SJSA1 (cell line): Measurements from ENCODE around the gene PKIG. TPM values are rescaled to one million over a fixed set of nuclear protein-coding genes. Genes with fewer than 3 reads are reported as not detected.

Source experiments
- DNase-seq, 2 experiments: peaks; one replicate each; pipeline ENCODE4 v3.0.0-alpha.2; 2015 to 2020; ENCODE audit warnings: low spot score in 2 of 2, low read depth in 1 of 2
- H3K27ac ChIP-seq: fragments of 250-450 bp; sonication (Bioruptor Pico); 2 replicates; pipeline ENCODE4 v1.5.1; 2020; ENCODE audit warnings: mild to moderate bottlenecking, moderate library complexity
- H3K27me3 ChIP-seq: fragments of 250-450 bp; sonication (Bioruptor Pico); replicated peaks from 2 replicates; pipeline ENCODE4 v1.5.1; 2020; ENCODE audit warnings: mild to moderate bottlenecking, moderate library complexity
- H3K36me3 ChIP-seq: fragments of 250-450 bp; sonication (Bioruptor Pico); 2 replicates; pipeline ENCODE4 v1.5.1; 2020; ENCODE audit warnings: mild to moderate bottlenecking
- H3K4me1 ChIP-seq: fragments of 250-450 bp; sonication (Bioruptor Pico); replicated peaks from 2 replicates; pipeline ENCODE4 v1.6.1; 2021; ENCODE audit warnings: mild to moderate bottlenecking
- H3K4me3 ChIP-seq: fragments of 250-450 bp; sonication (Bioruptor Pico); 2 replicates; pipeline ENCODE4 v1.5.1; 2020; ENCODE audit warnings: mild to moderate bottlenecking
- H3K9me3 ChIP-seq: fragments of 250-450 bp; sonication (Bioruptor Pico); replicated peaks from 2 replicates; pipeline ENCODE4 v1.5.1; 2020; ENCODE audit warnings: mild to moderate bottlenecking
- total RNA-seq: library from RNA; depleted of rRNA; stranded (reverse); fragments of >200 nt; shearing (Covaris generic); gene quantifications from 2 replicates; pipeline ENCODE4 v1.2.3, GENCODE V29; 2014

PKIG gene
- total RNA-seq, 1 experiment from 2014 or later, result 54.6 TPM

DNA sequence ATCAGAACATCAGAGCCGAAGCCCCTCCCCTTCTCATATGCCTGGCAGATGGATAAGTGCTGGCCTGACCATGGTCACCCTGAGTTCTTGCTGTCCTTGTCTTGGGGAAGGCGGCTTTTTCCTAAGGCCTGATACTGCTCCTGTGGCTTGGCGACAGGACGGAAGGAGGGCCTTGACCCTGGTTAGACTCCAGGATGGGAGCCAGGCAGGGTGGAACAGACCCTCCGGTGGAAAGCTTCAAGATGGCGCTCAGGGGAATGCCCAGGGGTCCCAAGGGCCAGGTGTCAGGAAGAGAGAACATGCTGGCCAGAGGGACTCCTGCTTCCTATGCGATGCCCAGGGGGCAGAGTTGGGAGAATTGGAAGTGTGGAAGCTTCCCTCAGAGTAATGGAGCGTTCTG lies 39.6 kb downstream of the PKIG start:
- no peak overlapping the region for H3K27ac ChIP-seq
- H3K4me3 ChIP-seq, result no peak overlapping the region
- H3K4me1 ChIP-seq, result no peaks in the 10 kb centered on the region
- DNase-seq, result no peak
- peaks cover 35% of the 10 kb centered on the region for H3K36me3 ChIP-seq
- H3K27me3 ChIP-seq, result no peaks in the 10 kb centered on the region
- no peaks in the 10 kb centered on the region; the same call in 1 of the 2 replicates for H3K9me3 ChIP-seq

- H3K27me3 ChIP-seq, result no peaks in the 10 kb centered on the region
- peaks cover 33% of the 10 kb centered on the region for H3K36me3 ChIP-seq
- DNase-seq, result no peak
- H3K4me3 ChIP-seq, result no peak overlapping the region
- H3K4me1 ChIP-seq, result no peaks in the 10 kb centered on the region
- H3K27ac ChIP-seq, result no peak overlapping the region
- no peaks in the 10 kb centered on the region; the same call in 1 of the 2 replicates for H3K9me3 ChIP-seq
Measured at GRCh38 chr20:44622501-44623270, 40.3 kb downstream of the PKIG start.

DNA sequence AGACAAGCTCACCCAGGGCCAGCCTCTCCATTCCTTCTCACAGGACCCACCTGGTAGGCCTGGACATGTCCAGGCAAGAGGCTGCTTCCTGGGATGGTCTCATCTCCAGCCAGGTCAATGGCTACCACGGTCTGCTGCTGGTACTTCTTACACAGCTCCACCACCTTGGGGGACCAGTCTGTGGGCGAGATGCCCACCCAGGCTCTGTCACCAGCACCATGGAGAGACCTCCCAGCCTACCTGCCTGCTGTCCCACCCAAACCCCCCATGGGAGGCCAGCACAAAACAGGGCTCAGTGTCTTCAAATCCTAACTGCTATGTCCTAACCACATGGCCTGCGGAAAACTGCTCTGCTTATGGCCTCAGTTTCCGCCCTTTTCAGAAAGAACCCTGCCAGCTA lies 41.8 kb downstream of the PKIG start:
- H3K9me3 ChIP-seq, result no peaks in the 10 kb centered on the region; the same call in 1 of the 2 replicates
- no peak for DNase-seq
- no peak overlapping the region for H3K27ac ChIP-seq
- H3K36me3 ChIP-seq, result peaks cover 23% of the 10 kb centered on the region
- H3K4me1 ChIP-seq, result no peaks in the 10 kb centered on the region
- H3K4me3 ChIP-seq, result no peak overlapping the region
- H3K27me3 ChIP-seq, result no peaks in the 10 kb centered on the region

GRCh38 chr20:44624743-44625271 lies 42.4 kb downstream of the PKIG start:
- no peak for DNase-seq
- Histone ChIP-seq H3K9me3 (no peaks in the 10 kb centered on the region; the same call in 1 of the 2 replicates), H3K27me3 (no peaks in the 10 kb centered on the region), H3K4me3 (no peak overlapping the region), H3K27ac (no peak overlapping the region), H3K4me1 (no peaks in the 10 kb centered on the region), H3K36me3 (peaks cover 19% of the 10 kb centered on the region)

DNA sequence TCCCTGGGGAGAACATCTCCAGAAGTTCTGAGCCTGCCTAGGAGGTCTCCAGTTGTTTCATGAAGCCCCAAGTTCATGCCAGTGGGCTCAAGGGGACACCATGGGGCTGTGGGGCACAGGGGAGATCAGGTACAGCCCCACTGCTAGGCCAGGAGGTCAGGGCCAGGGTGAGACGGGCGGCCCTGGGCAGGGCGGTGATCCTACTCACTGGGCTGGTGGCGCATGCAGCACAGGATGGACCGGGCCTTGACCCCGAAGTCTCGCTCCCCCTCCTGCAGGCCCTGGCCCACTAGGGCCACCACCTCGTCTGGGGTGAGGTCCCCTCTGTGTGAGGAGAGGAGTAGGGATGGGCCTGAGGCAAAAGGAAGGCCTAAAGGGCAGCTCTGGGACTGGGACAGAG lies 43.0 kb downstream of the PKIG start:
- DNase-seq, result no peak
- H3K9me3 ChIP-seq, result no peaks in the 10 kb centered on the region; the same call in 1 of the 2 replicates
- H3K36me3 ChIP-seq, result peaks cover 14% of the 10 kb centered on the region
- H3K4me3 ChIP-seq, result no peak overlapping the region
- H3K4me1 ChIP-seq, result no peaks in the 10 kb centered on the region
- no peak overlapping the region for H3K27ac ChIP-seq
- H3K27me3 ChIP-seq, result no peaks in the 10 kb centered on the region

GRCh38 chr20:44626278-44626677 lies 43.9 kb downstream of the PKIG start:
- H3K4me1 ChIP-seq, result no peaks in the 10 kb centered on the region
- no peak overlapping the region for H3K27ac ChIP-seq
- H3K9me3 ChIP-seq, result no peaks in the 10 kb centered on the region; the same call in 1 of the 2 replicates
- H3K36me3 ChIP-seq, result peaks cover 9% of the 10 kb centered on the region
- H3K4me3 ChIP-seq, result no peak overlapping the region
- no peak for DNase-seq
- H3K27me3 ChIP-seq, result no peaks in the 10 kb centered on the region

- H3K27ac ChIP-seq, result no peak overlapping the region
- H3K4me1 ChIP-seq, result no peaks in the 10 kb centered on the region
- H3K36me3 ChIP-seq, result peaks cover 5% of the 10 kb centered on the region; the same call in 1 of the 2 replicates
- DNase-seq, result no peak
- H3K9me3 ChIP-seq, result no peaks in the 10 kb centered on the region; the same call in 1 of the 2 replicates
- H3K27me3 ChIP-seq, result no peaks in the 10 kb centered on the region
- no peak overlapping the region for H3K4me3 ChIP-seq
Measured at GRCh38 chr20:44627364-44628010, 45.1 kb downstream of the PKIG start.

DNA sequence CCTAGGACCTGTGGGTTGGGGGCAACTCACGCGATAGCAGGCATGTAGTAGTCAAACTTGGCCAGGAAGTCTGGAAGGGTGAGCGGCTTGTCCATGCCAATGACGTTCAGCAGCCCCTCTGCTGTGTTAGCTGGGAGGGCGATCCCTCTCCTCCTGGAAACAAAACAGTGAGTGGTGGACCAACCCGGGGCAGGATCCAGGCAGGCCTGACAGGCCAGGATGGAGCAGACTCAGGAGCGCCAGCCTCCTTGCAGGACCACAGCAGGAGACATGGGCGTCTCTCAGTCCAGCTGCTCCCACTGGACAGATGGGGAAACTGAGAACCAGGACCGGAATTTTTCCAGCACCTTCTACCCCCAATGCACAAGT lies 46.6 kb downstream of the PKIG start:
- H3K27me3 ChIP-seq, result no peaks in the 10 kb centered on the region
- peaks cover 2% of the 10 kb centered on the region; the same call in 1 of the 2 replicates for H3K36me3 ChIP-seq
- no peak overlapping the region for H3K27ac ChIP-seq
- no peak for DNase-seq
- no peak overlapping the region for H3K4me3 ChIP-seq
- H3K9me3 ChIP-seq, result no peaks in the 10 kb centered on the region
- H3K4me1 ChIP-seq, result no peaks in the 10 kb centered on the region

DNA sequence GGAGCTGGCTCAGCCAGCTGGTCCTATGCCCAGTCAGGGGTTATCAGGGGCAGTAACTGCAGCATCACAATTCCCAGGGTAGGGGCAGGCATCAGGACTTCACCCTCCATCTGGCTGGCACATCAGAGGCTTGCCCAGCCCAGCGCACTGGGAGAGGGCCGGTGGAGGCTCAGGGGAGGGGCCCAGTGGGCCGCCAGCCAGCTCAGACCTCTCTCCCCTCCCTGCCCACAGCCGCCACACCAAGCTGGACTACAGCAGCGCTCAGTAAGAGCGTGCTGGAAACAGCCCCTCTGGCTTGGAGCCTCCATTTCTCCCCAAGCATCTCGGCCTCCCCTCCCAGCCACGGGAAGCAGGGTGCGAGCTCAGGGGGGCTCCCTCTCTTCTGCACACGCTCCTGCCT lies 47.2 kb downstream of the PKIG start:
- H3K4me3 ChIP-seq, result no peak overlapping the region
- H3K9me3 ChIP-seq, result no peaks in the 10 kb centered on the region

DNA sequence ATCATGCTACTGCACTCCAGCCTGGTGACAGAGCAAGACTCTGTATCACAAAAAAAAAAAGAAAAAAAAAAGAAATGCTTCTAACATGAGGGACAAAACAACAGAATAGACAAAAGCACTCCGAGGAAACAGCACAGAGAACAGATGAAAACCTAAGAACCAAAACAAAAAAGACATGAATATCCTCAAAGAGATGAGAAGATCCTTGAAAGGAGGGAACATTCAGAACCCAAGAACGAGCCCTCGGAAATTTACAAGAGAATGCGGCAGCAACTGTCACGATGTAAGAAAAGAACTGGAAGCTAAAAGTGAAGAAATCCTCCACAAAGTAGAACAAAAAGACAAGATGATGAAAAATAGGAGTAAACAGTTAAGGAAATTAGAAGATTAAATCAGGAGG lies 47.9 kb downstream of the PKIG start:
- no peak overlapping the region for H3K27ac ChIP-seq
- peaks cover 2% of the 10 kb centered on the region; the same call in 1 of the 2 replicates for H3K36me3 ChIP-seq
- H3K4me1 ChIP-seq, result no peaks in the 10 kb centered on the region
- H3K9me3 ChIP-seq, result no peaks in the 10 kb centered on the region
- H3K27me3 ChIP-seq, result no peaks in the 10 kb centered on the region
- H3K4me3 ChIP-seq, result no peak overlapping the region
- no peak for DNase-seq

More for the DNA sequence above, 47.2 kb downstream of the PKIG start:
- DNase-seq, result no peak
- Histone ChIP-seq H3K4me1 (no peaks in the 10 kb centered on the region), H3K27ac (no peak overlapping the region), H3K36me3 (peaks cover 2% of the 10 kb centered on the region; the same call in 1 of the 2 replicates), H3K27me3 (no peaks in the 10 kb centered on the region)

DNA sequence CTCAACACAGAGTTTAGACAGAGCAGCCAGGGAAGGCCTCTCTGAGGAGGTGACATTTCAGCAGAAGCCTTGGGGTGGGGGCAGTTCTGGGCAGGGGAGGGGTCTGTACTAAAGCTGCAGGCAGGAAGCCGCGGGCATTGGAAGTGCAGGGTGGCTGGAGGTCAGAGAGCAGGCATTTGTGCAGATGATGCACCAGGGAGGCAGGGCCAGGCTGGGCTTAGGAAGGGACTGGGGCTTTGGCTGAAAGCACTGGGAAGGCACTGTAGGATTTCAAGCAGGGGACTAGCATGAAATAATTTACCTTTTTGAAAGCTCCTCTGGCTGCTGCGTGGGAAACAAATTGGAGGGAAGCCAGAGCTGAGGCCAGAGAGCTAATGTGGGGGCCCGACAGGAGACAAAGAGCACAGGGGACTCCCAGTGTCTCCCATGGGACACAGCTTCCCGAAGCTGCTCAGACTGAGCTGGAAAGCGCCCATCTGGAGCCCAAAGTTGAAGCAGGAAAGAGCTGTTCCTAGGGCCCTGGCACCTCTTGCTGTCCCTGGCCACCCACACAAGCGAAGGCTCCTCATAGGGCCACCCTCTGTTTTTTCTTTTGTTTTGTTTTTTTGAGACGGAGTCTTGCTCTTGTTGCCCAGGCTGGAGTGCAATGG lies 49.8 kb downstream of the PKIG start:
- Histone ChIP-seq H3K36me3 (peaks cover 2% of the 10 kb centered on the region; the same call in 1 of the 2 replicates), H3K4me1 (no peaks in the 10 kb centered on the region), H3K4me3 (no peak overlapping the region), H3K27me3 (no peaks in the 10 kb centered on the region), H3K9me3 (no peaks in the 10 kb centered on the region), H3K27ac (no peak overlapping the region)
- no peak for DNase-seq

- Histone ChIP-seq H3K9me3 (no peaks in the 10 kb centered on the region), H3K36me3 (peaks cover 2% of the 10 kb centered on the region; the same call in 1 of the 2 replicates), H3K4me3 (no peak overlapping the region), H3K4me1 (no peaks in the 10 kb centered on the region), H3K27ac (no peak overlapping the region), H3K27me3 (no peaks in the 10 kb centered on the region)
- no peak for DNase-seq
Measured at GRCh38 chr20:44633187-44633810, 50.9 kb downstream of the PKIG start.

DNA sequence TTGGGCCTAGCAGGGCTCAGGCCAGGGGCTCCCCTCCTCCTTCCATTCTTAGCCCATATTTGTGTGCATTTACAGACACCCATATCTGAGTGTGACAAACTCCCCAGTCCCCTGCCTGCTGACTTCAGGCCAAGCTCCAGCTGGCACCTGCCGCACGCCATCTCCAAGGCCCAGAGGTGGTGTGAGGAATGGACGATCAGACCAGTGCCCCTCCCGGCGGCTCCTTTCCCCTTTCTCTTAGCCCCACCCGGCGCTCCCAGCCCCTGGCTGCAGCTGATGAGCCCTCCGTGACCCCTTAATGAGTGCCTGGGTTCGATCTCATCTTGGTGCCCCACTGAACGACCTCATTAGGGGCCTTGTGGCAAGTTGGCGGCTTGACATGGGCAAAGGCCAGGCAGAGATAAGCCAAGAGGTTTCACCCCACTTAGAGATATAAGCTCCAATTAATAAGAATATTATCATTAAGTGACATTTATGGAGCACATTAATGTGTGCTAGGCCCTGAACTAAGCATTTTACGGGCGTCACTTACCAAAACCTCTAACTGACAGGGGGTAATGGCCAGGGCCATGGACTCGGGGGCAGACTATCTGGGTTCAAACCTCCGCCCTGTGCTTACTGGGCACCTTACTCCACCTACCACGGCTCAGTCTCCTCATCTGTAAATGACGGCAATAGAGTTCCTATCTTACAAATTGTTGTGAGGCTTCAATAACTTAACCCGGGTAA lies 51.7 kb downstream of the PKIG start:
- no peak for DNase-seq
- no peak overlapping the region for H3K27ac ChIP-seq
- H3K4me1 ChIP-seq, result no peaks in the 10 kb centered on the region
- no peaks in the 10 kb centered on the region for H3K27me3 ChIP-seq
- H3K36me3 ChIP-seq, result peaks cover 2% of the 10 kb centered on the region; the same call in 1 of the 2 replicates
- H3K4me3 ChIP-seq, result no peak overlapping the region
- no peaks in the 10 kb centered on the region for H3K9me3 ChIP-seq
